H1 (cell line): Measurements from ENCODE around the gene MEX3C. TPM values are rescaled to one million over a fixed set of nuclear protein-coding genes. Genes with fewer than 3 reads are reported as not detected.

Source experiments
- CHD7 ChIP-seq: fragments of 300-600 bp; sonication (generic); IDR thresholded peaks from 2 replicates; pipeline ENCODE4 v1.7.1; 2012; ENCODE audit warnings: low read length, moderate library complexity, mild to moderate bottlenecking, inconsistent platforms; ENCODE audit not compliant: insufficient replicate concordance
- KDM1A ChIP-seq: fragments of 200-600, 300-600 bp; sonication (generic); IDR thresholded peaks from 2 replicates; pipeline ENCODE4 v1.7.1; 2016; ENCODE audit warnings: mild to moderate bottlenecking, low read length, borderline replicate concordance
- polyA plus RNA-seq, 7 experiments: library from polyadenylated mRNA; depleted of rRNA in 3 of 7; stranded (reverse) in 5 of 7; unstranded in 2 of 7; fragments of >200 nt in 5 of 7; fragments of 200-250 nt in 2 of 7; gene quantifications; 1 replicate in 5 of 7; 2 replicates in 1 of 7; 4 replicates in 1 of 7; pipeline versions ENCODE4 v1.2.1 to v1.2.3, GENCODE V29; 2011 to 2013; ENCODE audit warnings: missing spikeins in 2 of 7, mixed read lengths in 2 of 7
- total RNA-seq: library from RNA; stranded (reverse); fragmentation: NEBNext Ultra II Directional; extraction: Animal tissue kit (Norgen Biotek cat#: 25700); gene quantifications from 2 replicates; pipeline ENCODE4 v1.2.1, GENCODE V29; 2021

Gene MEX3C
- total and polyA plus RNA-seq, 2 of the 8 experiments (the other 6 are each of a cell fraction or from before 2014, with no cell fraction given), result 48.2 to 103 TPM

GRCh38 chr18:51150113-51150700 lies 47.3 kb downstream of the MEX3C start (continued):
- no peak for TF ChIP-seq CHD7
- no peak for TF ChIP-seq KDM1A
